BLaER1 (cell line): ENCODE data around the gene LIFR.

Source experiments
- H3K27ac ChIP-seq: shearing (Covaris generic); formaldehyde crosslinking; 2 replicates; pipeline ENCODE4 v1.8.1; 2022
- H3K27me3 ChIP-seq: shearing (Covaris generic); formaldehyde crosslinking; 2 replicates; pipeline ENCODE4 v1.8.1; 2022
- H3K36me3 ChIP-seq: shearing (Covaris generic); formaldehyde crosslinking; 2 replicates; pipeline ENCODE4 v1.8.1; 2022
- H3K4me1 ChIP-seq: shearing (Covaris generic); formaldehyde crosslinking; 2 replicates; pipeline ENCODE4 v1.8.1; 2022
- H3K4me2 ChIP-seq: shearing (Covaris generic); formaldehyde crosslinking; 2 replicates; pipeline ENCODE4 v1.8.1; 2022
- H3K4me3 ChIP-seq: shearing (Covaris generic); formaldehyde crosslinking; 2 replicates; pipeline ENCODE4 v1.8.1; 2022
- H3K9ac ChIP-seq: shearing (Covaris generic); formaldehyde crosslinking; 2 replicates; pipeline ENCODE4 v1.8.1; 2022
- H3K9me3 ChIP-seq: shearing (Covaris generic); formaldehyde crosslinking; 2 replicates; pipeline ENCODE4 v1.8.1; 2022
- H4K20me1 ChIP-seq: shearing (Covaris generic); formaldehyde crosslinking; 2 replicates; pipeline ENCODE4 v1.8.1; 2022
- Cebpa-rat ChIP-seq: shearing (Covaris generic); IDR thresholded peaks from 2 replicates; pipeline ENCODE4 v1.8.1; 2022

LIFR gene

GRCh38 chr5:38598296-38598993 is 42.0 kb upstream of the LIFR start:
- Histone ChIP-seq H3K4me1 (peaks cover 6% of the 10 kb centered on the region; the same call in 1 of the 2 replicates), H4K20me1 (no peaks in the 10 kb centered on the region), H3K9ac (no peak overlapping the region), H3K36me3 (no peaks in the 10 kb centered on the region), H3K4me2 (no peak overlapping the region), H3K9me3 (no peaks in the 10 kb centered on the region), H3K4me3 (no peak overlapping the region), H3K27me3 (no peaks in the 10 kb centered on the region), H3K27ac (no peak overlapping the region)
- TF ChIP-seq Cebpa-rat: no peak

- H3K4me1 ChIP-seq: peaks cover 6% of the 10 kb centered on the region; the same call in 1 of the 2 replicates
- no peak for TF ChIP-seq Cebpa-rat
- H3K36me3 ChIP-seq: no peaks in the 10 kb centered on the region
- no peaks in the 10 kb centered on the region for H3K27me3 ChIP-seq
- no peak overlapping the region for H3K27ac ChIP-seq
- H3K9me3 ChIP-seq: no peaks in the 10 kb centered on the region
- H3K4me2 ChIP-seq: no peak overlapping the region
- H4K20me1 ChIP-seq: no peaks in the 10 kb centered on the region
- no peak overlapping the region for H3K4me3 ChIP-seq
- H3K9ac ChIP-seq: no peak overlapping the region
Observed at GRCh38 chr5:38596981-38597380, 40.5 kb upstream of the LIFR start.

DNA sequence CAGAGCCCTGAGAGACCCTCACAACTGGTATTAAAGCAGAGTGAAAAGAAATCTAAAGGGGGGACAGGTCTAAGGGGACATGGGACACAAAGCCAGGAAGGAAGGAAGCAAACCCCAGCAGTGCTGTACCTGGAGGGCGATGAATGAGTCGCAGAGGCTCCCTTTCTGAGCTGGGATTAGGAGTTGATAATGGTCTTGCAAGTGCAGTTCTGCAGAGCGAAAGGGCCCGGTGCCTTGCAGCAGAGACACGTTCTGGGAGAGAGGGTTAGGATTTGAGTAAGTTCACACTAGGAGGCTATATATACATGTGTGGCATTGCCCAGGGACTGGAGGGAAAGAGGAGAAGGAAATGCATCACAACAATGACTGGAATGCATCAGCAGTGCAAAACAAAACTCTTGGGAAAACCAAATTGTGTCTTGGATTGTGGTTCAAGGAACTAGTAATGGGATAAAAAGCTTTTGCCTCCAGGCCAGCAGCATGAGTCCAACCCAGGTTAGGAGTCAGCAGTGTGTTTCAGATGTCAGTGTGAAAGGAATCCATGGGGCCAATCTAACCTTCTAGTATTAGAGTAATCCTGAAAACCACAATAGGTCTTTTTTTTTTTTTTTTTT is 38.8 kb upstream of the LIFR start:
- no peak for TF ChIP-seq Cebpa-rat
- H3K9ac ChIP-seq: no peak overlapping the region
- H3K27me3 ChIP-seq: no peaks in the 10 kb centered on the region
- no peak overlapping the region for H3K4me2 ChIP-seq
- H4K20me1 ChIP-seq: no peaks in the 10 kb centered on the region
- no peak overlapping the region for H3K27ac ChIP-seq
- H3K4me3 ChIP-seq: no peak overlapping the region
- H3K36me3 ChIP-seq: no peaks in the 10 kb centered on the region
- H3K4me1 ChIP-seq: peaks cover 7% of the 10 kb centered on the region
- H3K9me3 ChIP-seq: no peaks in the 10 kb centered on the region

- no peak overlapping the region for H3K4me2 ChIP-seq
- H3K27me3 ChIP-seq: no peaks in the 10 kb centered on the region
- peaks cover 16% of the 10 kb centered on the region for H3K4me1 ChIP-seq
- no peak for TF ChIP-seq Cebpa-rat
- H3K36me3 ChIP-seq: no peaks in the 10 kb centered on the region
- no peaks in the 10 kb centered on the region for H3K9me3 ChIP-seq
- H3K4me3 ChIP-seq: no peak overlapping the region
- H3K27ac ChIP-seq: no peak overlapping the region
- no peaks in the 10 kb centered on the region for H4K20me1 ChIP-seq
- no peak overlapping the region for H3K9ac ChIP-seq
Observed at GRCh38 chr5:38593959-38594358, 37.5 kb upstream of the LIFR start.

DNA sequence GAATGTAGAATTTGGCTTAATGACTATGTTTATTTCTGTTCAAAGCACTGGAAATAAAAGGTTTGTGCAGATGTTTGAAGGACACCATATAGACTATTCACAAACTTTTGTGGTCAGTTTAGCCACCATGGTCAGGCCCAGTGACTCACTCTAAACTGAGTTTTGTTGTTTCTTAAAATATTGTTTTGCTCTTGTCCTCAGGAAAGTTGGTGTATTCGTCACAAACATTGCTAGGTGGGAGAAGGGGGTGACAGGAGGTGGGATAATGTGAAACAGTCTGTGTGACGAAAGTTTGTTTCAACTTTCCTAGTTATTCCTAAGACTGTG is 35.0 kb upstream of the LIFR start:
- Histone ChIP-seq H3K9ac (no peak overlapping the region), H3K4me2 (no peak overlapping the region), H3K36me3 (no peaks in the 10 kb centered on the region), H3K4me1 (peaks cover 11% of the 10 kb centered on the region), H4K20me1 (no peaks in the 10 kb centered on the region), H3K4me3 (no peak overlapping the region), H3K9me3 (no peaks in the 10 kb centered on the region), H3K27me3 (no peaks in the 10 kb centered on the region), H3K27ac (no peak overlapping the region)
- no peak for TF ChIP-seq Cebpa-rat

- Histone ChIP-seq H3K9ac (no peak overlapping the region), H3K4me1 (peaks cover 13% of the 10 kb centered on the region), H3K27ac (no peak overlapping the region), H3K27me3 (no peaks in the 10 kb centered on the region), H3K36me3 (no peaks in the 10 kb centered on the region), H3K4me3 (no peak overlapping the region), H4K20me1 (no peaks in the 10 kb centered on the region), H3K9me3 (no peaks in the 10 kb centered on the region), H3K4me2 (no peak overlapping the region)
- no peak for TF ChIP-seq Cebpa-rat
Observed at GRCh38 chr5:38590838-38591522, 34.5 kb upstream of the LIFR start.

GRCh38 chr5:38589629-38590028 is 33.2 kb upstream of the LIFR start:
- Histone ChIP-seq H3K27ac (no peak overlapping the region), H3K4me2 (peak overlapping the region; percentile 31), H3K4me3 (no peak overlapping the region), H3K36me3 (no peaks in the 10 kb centered on the region), H3K4me1 (peaks cover 16% of the 10 kb centered on the region), H3K9me3 (no peaks in the 10 kb centered on the region), H3K27me3 (no peaks in the 10 kb centered on the region), H4K20me1 (no peaks in the 10 kb centered on the region), H3K9ac (no peak overlapping the region)
- TF ChIP-seq Cebpa-rat: no peak

- no peaks in the 10 kb centered on the region for H3K36me3 ChIP-seq
- peaks cover 16% of the 10 kb centered on the region for H3K4me1 ChIP-seq
- no peak for TF ChIP-seq Cebpa-rat
- no peaks in the 10 kb centered on the region for H3K9me3 ChIP-seq
- H3K4me2 ChIP-seq: no peak overlapping the region
- H3K4me3 ChIP-seq: no peak overlapping the region
- no peak overlapping the region for H3K9ac ChIP-seq
- H4K20me1 ChIP-seq: no peaks in the 10 kb centered on the region
- H3K27ac ChIP-seq: no peak overlapping the region
- H3K27me3 ChIP-seq: no peaks in the 10 kb centered on the region
Observed at GRCh38 chr5:38585816-38586215, 29.4 kb upstream of the LIFR start.

- Histone ChIP-seq H3K27me3 (no peaks in the 10 kb centered on the region), H3K9me3 (no peaks in the 10 kb centered on the region), H3K4me1 (peaks cover 5% of the 10 kb centered on the region; the same call in 1 of the 2 replicates), H3K4me2 (no peak overlapping the region), H3K4me3 (no peak overlapping the region), H3K9ac (no peak overlapping the region), H3K36me3 (no peaks in the 10 kb centered on the region), H3K27ac (no peak overlapping the region), H4K20me1 (no peaks in the 10 kb centered on the region)
- no peak for TF ChIP-seq Cebpa-rat
Observed at GRCh38 chr5:38583500-38583899, 27.1 kb upstream of the LIFR start.

DNA sequence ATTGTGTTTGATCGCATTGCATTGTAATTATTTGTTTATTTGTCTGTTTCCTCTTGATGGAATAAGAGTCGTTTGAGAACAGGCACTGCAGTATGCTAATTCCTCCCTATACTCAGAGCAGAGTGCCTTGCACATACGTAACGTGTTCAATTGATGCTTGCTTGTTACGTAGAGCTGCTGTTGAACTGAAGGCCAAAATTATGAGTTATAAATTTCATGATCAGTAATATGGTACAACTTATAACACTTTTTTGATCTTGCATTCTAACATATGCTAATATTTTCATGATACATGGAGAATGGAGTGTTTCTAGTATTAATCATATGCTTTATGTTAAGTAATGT is 26.5 kb upstream of the LIFR start:
- Histone ChIP-seq H3K4me2 (no peak overlapping the region), H3K9me3 (no peaks in the 10 kb centered on the region), H3K9ac (no peak overlapping the region), H3K4me3 (no peak overlapping the region), H3K36me3 (no peaks in the 10 kb centered on the region), H3K27ac (no peak overlapping the region), H3K4me1 (peaks cover 5% of the 10 kb centered on the region; the same call in 1 of the 2 replicates), H3K27me3 (no peaks in the 10 kb centered on the region), H4K20me1 (no peaks in the 10 kb centered on the region)
- no peak for TF ChIP-seq Cebpa-rat
